GM23338 (cell line): ENCODE data around the gene SMURF1. TPM values are rescaled to one million over a fixed set of nuclear protein-coding genes. Genes with fewer than 3 reads are reported as not detected.
"Not testable (repeated sequence)": the region's sequence is repeated elsewhere in the genome, so short reads cannot be mapped to it uniquely, and the experiment has no call there.

Experiments used
- ATAC-seq: fragments of 200-7000 bp; cut with Tn5 transposase; 3 replicates; pipeline ENCODE4 v1.9.1; 2020
- DNase-seq: peaks from one replicate; pipeline ENCODE4 v3.0.0-alpha.2; 2015; ENCODE audit warnings: low spot score
- H2AFZ ChIP-seq: fragments of 200-600 bp; sonication (generic); 2 replicates; pipeline ENCODE4 v1.8.0; 2016; ENCODE audit warnings: antibody characterized with exemption, mild to moderate bottlenecking, moderate library complexity
- H3F3A ChIP-seq: fragments of 200-600 bp; sonication (generic); replicated peaks from 2 replicates; pipeline ENCODE4 v1.8.0; 2017; ENCODE audit warnings: antibody characterized with exemption, mixed run types, low read depth
- H3K27ac ChIP-seq: fragments of 200-600 bp; sonication (generic); 2 replicates; pipeline ENCODE4 v1.6.1; 2016; ENCODE audit warnings: low read depth
- H3K27me3 ChIP-seq: fragments of 200-600 bp; sonication (generic); 2 replicates; pipeline ENCODE4 v1.8.0; 2016; ENCODE audit warnings: mild to moderate bottlenecking, mixed run types, moderate library complexity; ENCODE audit not compliant: insufficient read depth
- H3K36me3 ChIP-seq: fragments of 200-600 bp; sonication (generic); 2 replicates; pipeline ENCODE4 v1.8.0; 2016; ENCODE audit warnings: mild to moderate bottlenecking; ENCODE audit not compliant: insufficient read depth
- H3K4me1 ChIP-seq: fragments of 200-600 bp; sonication (generic); 2 replicates; pipeline ENCODE4 v1.8.0; 2016; ENCODE audit warnings: mild to moderate bottlenecking, moderate library complexity; ENCODE audit not compliant: insufficient read depth
- H3K4me2 ChIP-seq: fragments of 200-600 bp; sonication (generic); 2 replicates; pipeline ENCODE4 v1.7.1; 2017; ENCODE audit warnings: mixed run types
- H3K4me3 ChIP-seq: fragments of 200-600 bp; sonication (generic); 2 replicates; pipeline ENCODE4 v1.6.1; 2016; ENCODE audit warnings: mixed run types
- H3K79me2 ChIP-seq: fragments of 200-600 bp; sonication (generic); replicated peaks from 2 replicates; pipeline ENCODE4 v1.8.0; 2017; ENCODE audit warnings: mild to moderate bottlenecking; ENCODE audit not compliant: insufficient read depth
- H3K9me2 ChIP-seq: fragments of 200-600 bp; sonication (generic); 2 replicates; pipeline ENCODE4 v1.8.0; 2017; ENCODE audit not compliant: insufficient read depth
- H4K20me1 ChIP-seq: fragments of 200-600 bp; sonication (generic); replicated peaks from 2 replicates; pipeline ENCODE4 v1.8.0; 2017; ENCODE audit warnings: mild to moderate bottlenecking; ENCODE audit not compliant: insufficient read depth
- H3K27ac Mint-ChIP-seq: 2 replicates; pipeline ENCODE4 v1.8.0; 2020; ENCODE audit warnings: inconsistent platforms, mild to moderate bottlenecking, moderate library complexity, mixed read lengths
- H3K27me3 Mint-ChIP-seq: 3 replicates; pipeline ENCODE4 v1.8.0; 2022; ENCODE audit warnings: low read depth, mild to moderate bottlenecking, moderate library complexity, mixed read lengths, inconsistent platforms; ENCODE audit not compliant: insufficient read depth, poor library complexity
- H3K36me3 Mint-ChIP-seq: 3 replicates; pipeline ENCODE4 v1.8.0; 2021; ENCODE audit warnings: low read depth, mild to moderate bottlenecking, inconsistent platforms, moderate library complexity, mixed read lengths
- H3K4me1 Mint-ChIP-seq: 3 replicates; pipeline ENCODE4 v1.8.0; 2020; ENCODE audit warnings: mild to moderate bottlenecking, inconsistent platforms, mixed read lengths
- H3K4me3 Mint-ChIP-seq: 3 replicates; pipeline ENCODE4 v1.8.0; 2021; ENCODE audit warnings: moderate library complexity, mild to moderate bottlenecking, inconsistent platforms, mixed read lengths
- H3K9me3 Mint-ChIP-seq: 3 replicates; pipeline ENCODE4 v1.8.0; 2020; ENCODE audit warnings: moderate library complexity, mild to moderate bottlenecking, inconsistent platforms, mixed read lengths
- EZH2 ChIP-seq: fragments of 200-600 bp; sonication (generic); IDR thresholded peaks from one replicate; pipeline ENCODE4 v1.8.0; 2017; ENCODE audit warnings: antibody characterized with exemption, mild to moderate bottlenecking, low read depth; ENCODE audit not compliant: unreplicated experiment
- EZH2phosphoT487 ChIP-seq: fragments of 200-600 bp; sonication (generic); IDR thresholded peaks from one replicate; pipeline ENCODE4 v1.8.1; 2018; ENCODE audit warnings: antibody characterized with exemption; ENCODE audit not compliant: unreplicated experiment
- POLR2AphosphoS5 ChIP-seq: IDR thresholded peaks from 2 replicates; pipeline ENCODE4 v1.6.1; 2016; ENCODE audit warnings: antibody characterized with exemption, low read depth
- STAT1 ChIP-seq: IDR thresholded peaks from one replicate; pipeline ENCODE4 v1.6.1; 2016; ENCODE audit warnings: antibody characterized with exemption; ENCODE audit not compliant: unreplicated experiment
- ZNF462 ChIP-seq: fragments of 250-450 bp; sonication (Bioruptor Pico); IDR thresholded peaks from 2 replicates; pipeline ENCODE4 v1.5.0; 2020; ENCODE audit warnings: mild to moderate bottlenecking, moderate library complexity
- polyA plus RNA-seq: library from polyadenylated mRNA; unstranded; fragments of >200 nt; fragmentation: Nextera tagmentation; extraction: Ambion mirVana; gene quantifications from 2 replicates; pipeline ENCODE4 v1.2.1, GENCODE V29; 2016
- total RNA-seq: library from RNA; depleted of rRNA; stranded (reverse); fragments of >200 nt; shearing (Covaris generic); gene quantifications from 2 replicates; pipeline ENCODE4 v1.2.3, GENCODE V29; 2014

Gene SMURF1
- total and polyA plus RNA-seq, 2 experiments from 2014 or later = 5.8 to 23.9 TPM

DNA sequence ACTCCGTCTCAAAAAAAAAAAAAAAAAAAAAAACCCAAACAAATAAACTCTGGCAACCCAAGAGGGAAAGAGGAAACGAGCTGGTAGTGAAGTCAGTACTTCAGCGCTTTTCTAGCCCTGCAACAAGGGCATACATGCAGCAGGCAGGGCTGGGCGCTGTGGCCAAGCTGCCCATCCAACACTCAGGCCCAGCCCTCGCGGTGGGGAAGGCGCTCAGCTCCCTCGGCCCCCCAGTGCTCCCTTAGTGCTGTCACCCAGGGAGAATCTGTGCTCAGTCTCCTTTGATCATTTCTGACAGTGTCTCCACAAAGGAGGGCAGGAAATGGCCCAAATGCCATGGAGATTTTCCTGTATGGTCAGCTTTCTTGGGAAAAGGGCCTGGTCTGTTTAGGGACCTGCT lies 97.2 kb downstream of the SMURF1 start:
- H3F3A ChIP-seq = no peaks in the 10 kb centered on the region

GRCh38 chr7:99046262-99046661 lies 97.6 kb downstream of the SMURF1 start:
- H3K4me1 Mint-ChIP-seq, ATAC-seq, H3K79me2 ChIP-seq, H3K4me1 ChIP-seq, H3K4me2 ChIP-seq, H3K27me3 Mint-ChIP-seq, H2AFZ ChIP-seq, H3K27ac Mint-ChIP-seq, H3K4me3 Mint-ChIP-seq, H3K27ac ChIP-seq, H3K9me3 Mint-ChIP-seq, H3K27me3 ChIP-seq, H3F3A ChIP-seq, H3K9me2 ChIP-seq, DNase-seq, H3K4me3 ChIP-seq: not testable (repeated sequence)
- peaks cover 65% of the 10 kb centered on the region for H3K36me3 Mint-ChIP-seq
- H4K20me1 ChIP-seq = peaks cover 16% of the 10 kb centered on the region; the same call in 1 of the 2 replicates
- H3K36me3 ChIP-seq = peaks cover 24% of the 10 kb centered on the region

More for the DNA sequence above, 97.2 kb downstream of the SMURF1 start:
- Histone ChIP-seq H2AFZ (no peak overlapping the region), H3K79me2 (peaks cover 8% of the 10 kb centered on the region; the same call in 1 of the 2 replicates), H3K4me2 (no peak overlapping the region), H3K36me3 (peaks cover 29% of the 10 kb centered on the region), H3K9me2 (no peaks in the 10 kb centered on the region), H4K20me1 (peaks cover 16% of the 10 kb centered on the region; the same call in 1 of the 2 replicates), H3K4me3 (no peak overlapping the region), H3K27me3 (no peaks in the 10 kb centered on the region), H3K27ac (no peak overlapping the region), H3K4me1 (no peaks in the 10 kb centered on the region)
- peak; percentile 23 for DNase-seq
- Mint-ChIP-seq H3K36me3 (peaks cover 66% of the 10 kb centered on the region), H3K9me3 (no peaks in the 10 kb centered on the region), H3K27me3 (no peaks in the 10 kb centered on the region), H3K27ac (peak overlapping the region; percentile 81; the same call in 1 of the 2 replicates), H3K4me3 (no peak overlapping the region), H3K4me1 (no peaks in the 10 kb centered on the region)
- no peak for ATAC-seq
- TF ChIP-seq POLR2AphosphoS5 = no peak
- TF ChIP-seq STAT1 = no peak
- no peak for TF ChIP-seq EZH2phosphoT487
- no peak for TF ChIP-seq EZH2
- no peak for TF ChIP-seq ZNF462

DNA sequence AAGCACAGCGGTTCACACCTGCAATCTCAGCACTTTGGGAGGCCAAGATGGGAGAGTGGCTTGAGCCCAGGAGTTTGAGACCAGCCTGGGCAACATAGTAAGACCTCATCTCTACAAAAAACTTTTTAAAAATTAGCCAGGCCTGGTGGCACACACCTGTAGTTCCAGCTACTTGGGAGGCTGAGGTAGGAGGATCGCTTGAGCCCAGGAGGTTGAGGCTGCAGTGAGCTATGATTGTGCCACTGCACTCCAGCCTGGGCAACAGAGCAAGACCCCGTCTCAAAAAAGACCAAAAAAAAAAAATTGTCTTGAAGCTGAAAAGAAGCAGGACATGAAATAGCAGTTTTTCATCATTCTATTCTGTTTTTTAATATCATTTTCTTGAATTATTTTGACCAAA lies 99.0 kb downstream of the SMURF1 start:
- not testable (repeated sequence) for ATAC-seq, H3K27me3 Mint-ChIP-seq, H3K4me2 ChIP-seq, H3K9me3 Mint-ChIP-seq, H3K27ac Mint-ChIP-seq, H3K27me3 ChIP-seq, H2AFZ ChIP-seq, H3K4me1 ChIP-seq, H3F3A ChIP-seq, H3K4me3 Mint-ChIP-seq, H3K4me1 Mint-ChIP-seq, H3K79me2 ChIP-seq, H3K4me3 ChIP-seq, DNase-seq, H3K9me2 ChIP-seq, H3K27ac ChIP-seq
- H4K20me1 ChIP-seq = peaks cover 16% of the 10 kb centered on the region; the same call in 1 of the 2 replicates
- peaks cover 69% of the 10 kb centered on the region for H3K36me3 Mint-ChIP-seq
- peaks cover 21% of the 10 kb centered on the region for H3K36me3 ChIP-seq
